Activated naive CD4-positive, alpha-beta T cell treated with anti-CD3 and anti-CD28 coated beads, Interleukin-2, amount 50 U/mL, for 72 hours (primary cell): ENCODE data around the gene FBXL16. TPM values are rescaled to one million over a fixed set of nuclear protein-coding genes. Genes with fewer than 3 reads are reported as not detected.

Experiments used
- ATAC-seq, 2 donors: fragments of 150-1000 bp; cut with Tn5 transposase; 2 replicates each; pipeline ENCODE4 v1.10.0; 2021; ENCODE audit warnings: mild to moderate bottlenecking in 2 of 2, moderate library complexity in 2 of 2
- DNase-seq, 2 donors: peaks; one replicate each; pipeline ENCODE4 v3.0.0; 2021 to 2022; ENCODE audit warnings: low spot score in 2 of 2
- H3K27ac Mint-ChIP-seq, 2 donors: one replicate each; pipeline ENCODE4 v1.8.0; 2022; ENCODE audit warnings: mild to moderate bottlenecking in 2 of 2, mixed read lengths in 2 of 2
- H3K36me3 Mint-ChIP-seq, 2 donors: one replicate each; pipeline ENCODE4 v1.8.0; 2022; ENCODE audit warnings: mixed read lengths in 2 of 2
- H3K9me3 Mint-ChIP-seq, 2 donors: one replicate each; pipeline ENCODE4 v1.8.0; 2022; ENCODE audit warnings: mixed read lengths in 2 of 2
- total RNA-seq, 2 donors: library from RNA; stranded (reverse); gene quantifications; one replicate each; pipeline ENCODE4 v1.2.3, GENCODE V29; 2022

The FBXL16 gene
- total RNA-seq, 2 donors from 2014 or later, result 2.8 to 16.4 TPM

DNA sequence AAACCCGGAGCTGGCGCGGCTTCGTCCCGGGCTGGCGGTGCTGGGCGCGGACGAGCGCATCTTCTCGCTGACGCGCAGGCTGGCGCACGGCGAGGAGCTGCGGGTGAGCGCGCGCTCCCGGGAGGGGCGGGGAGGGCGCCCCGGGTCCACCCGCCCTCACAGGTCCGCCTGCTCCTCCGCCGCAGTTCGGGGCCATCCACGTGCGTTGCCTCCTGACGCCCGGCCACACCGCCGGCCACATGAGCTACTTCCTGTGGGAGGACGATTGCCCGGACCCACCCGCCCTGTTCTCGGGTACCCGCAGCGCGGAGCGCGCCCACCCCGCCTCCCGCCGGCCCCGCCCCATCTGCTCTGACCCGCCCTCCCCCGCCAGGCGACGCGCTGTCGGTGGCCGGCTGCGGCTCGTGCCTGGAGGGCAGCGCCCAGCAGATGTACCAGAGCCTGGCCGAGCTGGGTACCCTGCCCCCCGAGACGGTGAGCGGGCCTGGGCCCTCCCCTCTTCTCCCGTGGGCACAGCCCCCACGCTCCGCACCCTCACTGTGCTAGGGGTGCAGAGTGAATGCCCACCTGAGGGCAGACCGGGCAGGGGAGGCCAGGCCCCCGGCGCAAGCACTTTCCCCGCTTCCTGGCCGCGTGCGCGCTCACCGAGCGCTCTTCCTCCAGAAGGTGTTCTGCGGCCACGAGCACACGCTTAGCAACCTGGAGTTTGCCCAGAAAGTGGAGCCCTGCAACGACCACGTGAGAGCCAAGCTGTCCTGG, 22.7 kb upstream of the FBXL16 start:
- no peaks in the 10 kb centered on the region for H3K9me3 Mint-ChIP-seq
- no peaks in the 10 kb centered on the region for H3K36me3 Mint-ChIP-seq
- DNase-seq, result peak; percentile 64 to 78
- no peak overlapping the region for H3K27ac Mint-ChIP-seq
- ATAC-seq, result peak; percentile 56 to 69

DNA sequence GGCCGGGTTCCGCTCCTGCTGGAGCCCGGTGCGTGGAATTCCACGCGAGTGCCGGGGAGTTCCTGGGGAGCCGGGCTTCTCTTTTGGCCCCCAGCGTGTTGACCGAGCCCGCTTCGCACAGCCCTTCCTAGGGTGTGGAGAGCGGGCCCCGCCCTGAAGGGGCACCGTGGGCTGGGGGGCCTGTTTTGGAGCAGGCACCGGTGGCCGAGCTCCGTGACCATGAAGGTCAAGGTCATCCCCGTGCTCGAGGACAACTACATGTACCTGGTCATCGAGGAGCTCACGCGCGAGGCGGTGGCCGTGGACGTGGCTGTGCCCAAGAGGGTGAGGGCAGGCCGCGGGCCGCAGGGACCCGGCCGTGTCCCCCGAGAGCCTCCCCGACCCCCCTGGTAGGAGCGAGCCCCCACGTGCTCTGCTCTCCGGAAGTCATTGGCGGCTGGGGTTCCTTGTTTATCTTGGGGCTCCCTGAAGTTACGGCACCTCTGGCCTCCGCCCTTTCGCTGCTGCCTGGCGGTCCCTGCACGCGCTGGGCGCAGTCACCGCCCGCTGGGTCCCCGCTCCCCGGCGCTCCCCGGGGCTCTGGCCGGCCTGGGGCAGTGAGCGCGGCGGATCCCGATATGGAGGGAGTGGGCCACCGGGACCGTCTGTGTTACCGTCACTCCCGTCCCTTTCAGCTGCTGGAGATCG, 21.8 kb upstream of the FBXL16 start:
- ATAC-seq (peak; percentile 22 to 24), DNase-seq (no peak)
- Mint-ChIP-seq H3K9me3 (no peaks in the 10 kb centered on the region), H3K36me3 (no peaks in the 10 kb centered on the region), H3K27ac (no peak overlapping the region)

DNA sequence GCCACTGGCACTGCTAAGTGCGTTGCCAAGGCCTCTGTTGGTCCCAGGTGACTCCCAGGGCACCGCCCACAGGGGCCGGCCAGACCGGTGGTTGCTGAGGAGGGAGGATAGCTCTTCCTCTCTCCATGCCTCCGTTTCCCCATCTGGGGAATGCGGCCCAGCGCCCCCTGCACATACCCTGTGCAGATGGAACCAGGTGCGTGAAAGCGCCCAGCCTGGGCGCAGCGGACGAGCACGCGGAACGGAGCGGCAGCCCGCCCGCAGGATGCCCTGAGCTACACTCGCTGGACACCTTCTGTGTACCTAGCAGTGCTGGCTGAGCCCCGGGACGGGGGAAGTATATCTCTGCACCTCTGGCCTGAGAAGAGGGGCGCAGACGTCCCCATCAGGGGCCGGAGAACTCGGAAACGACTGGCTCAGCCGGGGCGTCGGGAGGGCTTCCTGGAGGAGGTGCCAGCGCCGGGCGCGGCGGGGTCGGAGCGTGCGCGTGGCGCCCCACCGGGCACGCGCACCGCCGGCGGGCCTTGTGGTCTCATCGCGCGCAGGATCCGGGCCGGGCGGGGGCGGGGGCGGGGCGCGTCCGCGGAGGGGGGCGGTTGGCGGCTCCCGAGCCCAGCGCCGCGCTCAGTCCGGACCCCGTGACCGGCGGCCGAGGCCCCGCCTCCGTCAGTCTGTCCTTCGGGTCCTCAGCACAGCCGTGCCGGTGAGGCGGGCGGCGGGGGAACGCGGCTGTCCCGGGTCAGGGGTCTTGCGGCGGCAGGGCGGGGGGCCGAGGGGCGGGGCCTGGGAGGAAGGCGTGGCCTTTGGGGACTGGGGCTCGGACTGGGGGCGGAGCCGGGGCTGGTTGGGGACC, 21.1 kb upstream of the FBXL16 start, which contains the start of the genes CCDC78 and HAGHL:
Gene CCDC78, minus strand, starts transcription at position 6 of the 853 bp plus-strand sequence. CDS start 76 bp downstream, outside the sequence.
Gene HAGHL, plus strand, starts transcription at position 669 of the 853 bp plus-strand sequence. CDS start 404 bp downstream, outside the sequence.
- peak; percentile 30 to 45 for ATAC-seq
- Mint-ChIP-seq H3K36me3 (no peaks in the 10 kb centered on the region), H3K27ac (peak within 1 kb of the TSS in 1 of 2 donors; percentile 49), H3K9me3 (no peaks in the 10 kb centered on the region)
- no peak for DNase-seq

DNA sequence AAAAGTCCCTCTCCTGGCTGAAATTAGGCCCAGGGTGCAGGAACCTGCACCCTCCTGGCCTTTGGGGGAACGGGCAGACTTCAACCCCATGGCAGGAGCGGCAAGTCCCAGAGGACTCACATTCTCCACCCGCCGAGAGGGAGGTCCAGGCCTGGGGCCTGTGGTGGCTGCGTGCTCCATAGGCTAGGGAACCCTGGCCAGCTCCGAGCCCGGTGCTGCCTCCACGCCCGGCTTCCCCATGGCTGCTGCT, 20.5 kb upstream of the FBXL16 start:
- no peaks in the 10 kb centered on the region for H3K36me3 Mint-ChIP-seq
- ATAC-seq (no peak), DNase-seq (no peak)
- no peaks in the 10 kb centered on the region for H3K9me3 Mint-ChIP-seq
- peak overlapping the region in 1 of 2 donors; percentile 49 for H3K27ac Mint-ChIP-seq

DNA sequence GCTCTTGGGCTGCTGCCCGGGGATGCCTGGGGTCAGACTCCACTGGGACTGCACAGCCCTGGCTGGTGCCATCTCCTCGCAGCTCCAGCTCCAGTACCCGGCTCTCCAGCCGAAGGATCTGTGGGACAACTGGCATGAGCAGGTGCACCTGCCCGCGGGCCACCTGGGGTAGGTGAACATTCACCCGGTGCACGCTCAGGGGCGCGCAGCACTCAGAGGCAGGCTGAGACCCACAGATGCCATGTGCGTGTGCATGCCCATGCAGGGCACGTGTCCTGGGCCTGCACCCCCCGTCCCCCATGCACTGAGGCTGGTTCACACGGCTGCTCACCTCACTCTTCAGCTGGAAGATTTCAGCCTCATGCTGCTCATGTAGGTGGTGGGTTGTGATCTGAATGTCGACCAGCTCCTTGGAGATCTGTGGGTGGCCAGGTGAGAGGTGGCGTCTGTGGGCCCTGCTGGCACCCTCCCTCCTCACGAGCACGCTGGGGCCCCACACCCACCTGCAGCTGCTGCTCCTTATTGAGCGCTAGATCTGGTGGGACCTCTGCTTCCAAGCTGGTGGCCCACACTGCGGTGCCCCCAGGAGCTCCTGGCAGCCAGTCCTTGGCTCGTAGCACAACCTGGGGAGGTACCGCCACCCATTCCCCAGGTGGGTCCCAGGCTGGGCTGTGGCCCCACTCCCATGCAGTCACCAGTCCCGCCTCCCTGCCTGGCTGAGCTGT, 20.0 kb upstream of the FBXL16 start:
- no peak overlapping the region for H3K27ac Mint-ChIP-seq
- ATAC-seq (no peak), DNase-seq (no peak)
- no peaks in the 10 kb centered on the region for H3K9me3 Mint-ChIP-seq
- H3K36me3 Mint-ChIP-seq, result no peaks in the 10 kb centered on the region

DNA sequence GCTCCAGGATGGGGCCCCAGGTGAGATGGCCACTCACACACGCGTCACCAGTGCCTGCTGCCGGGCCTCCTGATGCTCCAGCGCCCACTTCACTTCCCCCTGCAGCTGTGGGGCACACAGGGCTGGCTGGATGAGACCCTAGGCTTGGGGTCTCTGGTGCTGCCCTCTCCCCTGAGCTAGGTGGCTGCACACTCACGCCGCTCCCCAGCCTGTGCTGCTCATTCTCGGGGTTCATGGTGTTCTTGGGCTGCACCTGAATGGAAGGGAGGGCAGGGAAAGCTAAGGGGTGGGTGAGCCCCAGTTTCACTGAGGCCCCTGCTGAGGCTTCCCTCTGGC, 19.4 kb upstream of the FBXL16 start:
- no peak for DNase-seq
- Mint-ChIP-seq H3K27ac (no peak overlapping the region), H3K36me3 (no peaks in the 10 kb centered on the region), H3K9me3 (no peaks in the 10 kb centered on the region)
- no peak for ATAC-seq

DNA sequence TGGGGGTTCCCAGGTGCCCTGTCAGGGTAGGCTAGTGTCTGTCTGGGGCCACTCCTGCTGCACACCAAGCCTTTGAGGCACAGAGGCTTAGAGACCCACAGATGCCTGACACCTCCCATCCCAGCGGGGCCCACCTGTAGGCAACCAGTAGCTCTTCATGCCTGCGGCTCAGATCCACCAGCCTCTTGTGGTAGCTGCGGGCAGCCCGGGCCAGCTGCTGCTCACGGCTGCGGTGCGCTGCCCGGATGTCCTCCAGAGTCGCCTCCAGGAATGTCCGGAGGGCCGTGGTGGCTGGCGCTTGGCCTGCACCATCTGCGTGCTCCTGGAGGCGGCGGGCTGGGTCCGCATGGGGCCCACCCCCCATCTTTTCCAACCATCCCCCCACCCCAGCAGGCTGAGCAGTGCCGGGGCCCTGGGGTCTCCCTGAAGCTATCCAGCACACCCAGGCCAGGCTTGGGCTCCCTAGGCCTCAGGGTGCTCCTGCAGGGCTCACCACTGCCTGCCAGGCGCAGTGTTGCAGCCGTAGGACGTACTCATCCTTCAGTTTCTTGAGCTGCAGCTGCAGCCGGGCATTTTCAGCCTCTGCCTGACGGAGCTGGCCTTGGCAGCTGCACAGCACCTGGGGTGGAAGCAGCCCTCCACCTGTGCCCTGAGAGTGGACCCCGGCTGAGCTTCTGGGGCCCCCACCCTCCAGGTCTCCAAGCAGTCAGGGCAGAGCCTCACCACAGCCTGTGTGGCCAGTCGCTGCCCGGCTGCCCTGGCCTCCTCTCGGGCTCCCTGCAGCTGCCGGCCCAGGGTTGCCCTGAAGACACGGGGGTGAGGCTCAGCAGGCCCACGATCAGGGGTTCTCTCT, 18.8 kb upstream of the FBXL16 start:
- no peaks in the 10 kb centered on the region for H3K9me3 Mint-ChIP-seq
- no peak overlapping the region for H3K27ac Mint-ChIP-seq
- no peak for DNase-seq
- H3K36me3 Mint-ChIP-seq, result no peaks in the 10 kb centered on the region
- ATAC-seq, result no peak

DNA sequence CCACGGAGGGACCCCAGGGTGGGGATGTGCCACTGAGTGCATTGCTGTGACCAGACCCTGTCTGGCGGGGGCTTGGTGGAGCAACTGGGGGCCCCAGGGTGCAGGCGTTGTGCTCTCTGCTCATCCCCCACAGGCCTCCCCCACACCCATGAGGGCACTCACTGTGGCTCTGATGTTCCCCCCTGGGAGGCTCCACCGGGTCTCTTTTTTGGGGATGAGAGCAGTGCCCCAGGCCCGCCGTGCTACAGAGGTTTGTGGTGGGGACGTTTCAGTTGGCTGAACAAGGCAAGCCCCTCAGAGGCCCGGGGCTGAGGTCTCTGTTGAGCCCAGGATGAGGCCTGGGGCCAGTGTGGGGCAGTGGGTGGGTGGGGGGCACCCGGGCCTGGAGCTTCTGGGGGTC, 18.1 kb upstream of the FBXL16 start:
- H3K27ac Mint-ChIP-seq, result no peak overlapping the region
- DNase-seq, result no peak
- ATAC-seq, result no peak
- H3K36me3 Mint-ChIP-seq, result no peaks in the 10 kb centered on the region
- H3K9me3 Mint-ChIP-seq, result no peaks in the 10 kb centered on the region

DNA sequence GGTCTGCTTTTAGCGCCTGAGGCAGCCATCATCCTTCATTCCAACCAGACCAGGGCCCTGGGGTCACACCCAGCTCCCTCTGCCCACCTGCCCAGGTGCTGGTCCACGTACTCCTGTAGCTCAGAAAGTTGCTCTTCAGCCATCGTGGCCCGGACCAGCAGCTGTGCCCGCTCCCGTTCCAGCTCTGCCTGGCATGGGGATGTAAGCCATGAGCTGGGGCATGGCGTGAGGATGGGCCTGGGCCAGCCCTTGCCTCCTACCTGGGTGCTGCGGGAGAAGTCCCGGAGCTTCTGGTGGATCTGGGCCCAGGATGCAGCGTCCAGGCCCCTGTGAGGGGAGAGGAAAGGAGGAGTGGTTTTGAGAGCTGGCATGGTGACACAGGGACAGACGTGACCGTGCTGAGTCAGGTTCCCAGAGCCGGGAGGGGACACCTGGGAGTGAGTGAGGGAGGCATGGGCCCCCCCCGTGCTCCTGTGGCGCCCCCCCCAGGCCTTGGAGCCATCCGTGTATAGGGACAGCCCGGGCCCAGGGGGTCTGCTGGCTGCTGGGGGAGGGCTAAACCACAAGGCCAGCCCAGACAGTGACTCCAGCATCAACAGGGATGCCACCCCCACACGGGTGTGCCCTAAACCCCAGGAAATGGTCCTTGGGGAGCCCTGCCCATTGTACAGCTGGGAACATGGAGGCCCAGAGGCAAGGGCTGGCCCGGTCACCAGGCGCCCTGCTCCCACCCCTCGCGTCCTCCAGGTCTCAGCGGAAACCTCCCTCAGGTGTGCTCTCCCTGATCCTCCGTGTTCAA, 17.4 kb upstream of the FBXL16 start:
- Mint-ChIP-seq H3K36me3 (no peaks in the 10 kb centered on the region), H3K27ac (no peak overlapping the region)
- no peak for ATAC-seq

DNA sequence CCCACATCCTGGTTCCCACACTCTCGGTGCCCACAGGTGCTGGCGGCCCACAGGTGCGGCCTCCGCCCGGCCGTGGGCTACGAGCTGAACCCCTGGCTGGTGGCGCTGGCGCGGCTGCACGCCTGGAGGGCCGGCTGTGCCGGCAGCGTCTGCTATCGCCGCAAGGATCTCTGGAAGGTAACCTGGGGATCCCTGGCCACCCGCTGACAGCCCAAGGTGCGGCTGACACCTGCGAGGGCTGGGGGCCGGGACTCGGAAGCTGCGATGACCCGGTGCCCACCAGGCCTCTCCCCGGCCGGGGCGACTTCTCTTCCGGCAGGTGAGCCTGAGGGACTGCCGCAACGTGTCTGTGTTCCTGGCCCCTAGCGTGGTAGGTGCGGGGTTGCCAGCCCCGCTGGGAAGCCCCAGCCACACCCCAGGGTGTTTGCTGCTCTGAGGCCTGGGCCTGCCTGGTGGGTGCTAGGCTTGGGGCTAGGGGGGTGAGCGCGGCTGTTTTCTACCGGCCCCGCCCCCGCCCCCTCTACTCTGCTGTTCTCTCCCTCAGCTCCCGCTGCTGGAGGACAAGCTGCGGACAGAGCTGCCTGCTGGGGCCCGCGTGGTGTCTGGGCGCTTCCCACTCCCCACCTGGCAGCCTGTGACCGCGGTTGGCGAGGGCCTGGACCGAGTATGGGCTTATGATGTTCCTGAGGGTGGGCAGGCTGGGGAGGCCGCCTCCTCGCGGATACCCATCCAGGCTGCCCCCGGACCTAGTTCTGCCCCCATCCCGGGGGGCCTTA, 16.4 kb upstream of the FBXL16 start:
- ATAC-seq (peak in 1 of 2 donors; percentile 1), DNase-seq (no peak)
- Mint-ChIP-seq H3K36me3 (no peaks in the 10 kb centered on the region), H3K27ac (no peak overlapping the region), H3K9me3 (no peaks in the 10 kb centered on the region)

More for the DNA sequence above, 17.4 kb upstream of the FBXL16 start:
- no peak for DNase-seq
- no peaks in the 10 kb centered on the region for H3K9me3 Mint-ChIP-seq

DNA sequence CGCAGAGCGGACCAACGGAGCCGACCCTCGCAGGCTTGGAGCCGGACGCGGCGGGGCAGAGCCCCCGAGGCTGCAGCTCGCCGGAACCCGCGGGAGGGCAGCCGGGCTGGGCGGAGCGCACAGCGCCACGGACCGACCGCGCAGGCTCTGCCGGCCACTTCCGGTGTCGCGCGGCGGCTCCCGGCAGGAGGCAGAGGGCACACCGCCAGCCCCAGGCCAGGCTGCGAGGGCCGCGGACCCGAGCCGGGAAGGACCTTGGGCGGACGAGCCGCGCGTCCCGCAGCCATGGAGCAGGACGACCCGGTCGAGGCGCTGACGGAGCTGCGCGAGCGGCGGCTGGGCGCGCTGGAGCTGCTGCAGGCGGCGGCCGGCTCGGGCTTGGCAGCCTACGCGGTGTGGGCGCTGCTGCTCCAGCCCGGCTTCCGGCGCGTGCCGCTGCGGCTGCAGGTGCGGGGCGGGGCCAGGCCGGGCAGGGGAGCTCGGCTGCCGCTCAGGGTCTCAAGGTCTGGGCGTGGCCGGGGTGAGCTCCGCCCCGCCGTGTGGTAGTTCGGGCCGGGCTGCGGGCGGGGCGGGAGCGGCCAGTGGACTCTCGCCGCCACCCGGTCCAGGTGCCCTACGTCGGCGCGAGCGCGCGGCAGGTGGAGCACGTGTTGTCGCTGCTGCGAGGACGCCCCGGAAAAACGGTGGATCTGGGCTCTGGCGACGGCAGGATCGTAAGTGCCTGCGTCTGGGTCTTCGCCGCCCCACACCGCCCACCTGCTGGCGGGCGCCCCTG, 15.6 kb upstream of the FBXL16 start, which contains the start of gene ANTKMT:
Gene ANTKMT, plus strand, starts transcription at position 157 of the 775 bp plus-strand sequence. Its CDS starts 129 bp downstream, at position 286.
- DNase-seq, result peak; percentile 79 to 88
- peak; percentile 75 to 80 for ATAC-seq
- H3K36me3 Mint-ChIP-seq, result no peaks in the 10 kb centered on the region

DNA sequence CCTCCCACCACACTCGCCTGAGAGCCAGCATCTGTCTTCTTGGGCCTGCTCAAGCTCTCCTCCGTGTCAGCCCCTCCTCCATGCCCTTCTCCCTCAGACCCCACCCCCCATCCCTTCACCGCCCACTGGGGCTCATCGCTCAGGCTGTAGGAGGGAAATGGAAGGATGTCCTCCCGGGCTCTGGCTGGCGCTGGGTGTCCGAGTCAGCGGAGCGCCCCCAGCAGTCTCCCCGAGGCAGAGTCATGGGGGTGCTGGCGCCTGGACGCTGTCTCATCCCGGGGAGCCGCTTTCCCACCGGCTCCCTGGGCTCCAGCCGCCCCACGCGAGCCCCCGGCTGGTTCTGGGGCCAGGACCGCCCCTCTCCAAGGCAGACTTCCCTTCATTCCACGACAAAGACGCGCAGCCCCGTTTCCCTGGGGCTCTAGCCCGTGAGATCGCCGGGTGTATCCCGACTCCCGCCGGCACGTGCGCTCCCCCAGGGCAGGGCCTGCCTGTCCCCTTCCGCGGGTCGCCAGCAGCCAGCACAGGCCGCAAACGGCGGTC, 14.9 kb upstream of the FBXL16 start:
- peak in 1 of 2 donors; percentile 54 for DNase-seq
- Mint-ChIP-seq H3K27ac (peak overlapping the region; percentile 75 to 78), H3K36me3 (no peaks in the 10 kb centered on the region), H3K9me3 (no peaks in the 10 kb centered on the region)
- ATAC-seq, result peak; percentile 54 to 62

More for the DNA sequence above, 15.6 kb upstream of the FBXL16 start, which contains the start of gene ANTKMT:
- Mint-ChIP-seq H3K27ac (peak within 1 kb of the TSS; percentile 75 to 78), H3K9me3 (no peaks in the 10 kb centered on the region)

DNA sequence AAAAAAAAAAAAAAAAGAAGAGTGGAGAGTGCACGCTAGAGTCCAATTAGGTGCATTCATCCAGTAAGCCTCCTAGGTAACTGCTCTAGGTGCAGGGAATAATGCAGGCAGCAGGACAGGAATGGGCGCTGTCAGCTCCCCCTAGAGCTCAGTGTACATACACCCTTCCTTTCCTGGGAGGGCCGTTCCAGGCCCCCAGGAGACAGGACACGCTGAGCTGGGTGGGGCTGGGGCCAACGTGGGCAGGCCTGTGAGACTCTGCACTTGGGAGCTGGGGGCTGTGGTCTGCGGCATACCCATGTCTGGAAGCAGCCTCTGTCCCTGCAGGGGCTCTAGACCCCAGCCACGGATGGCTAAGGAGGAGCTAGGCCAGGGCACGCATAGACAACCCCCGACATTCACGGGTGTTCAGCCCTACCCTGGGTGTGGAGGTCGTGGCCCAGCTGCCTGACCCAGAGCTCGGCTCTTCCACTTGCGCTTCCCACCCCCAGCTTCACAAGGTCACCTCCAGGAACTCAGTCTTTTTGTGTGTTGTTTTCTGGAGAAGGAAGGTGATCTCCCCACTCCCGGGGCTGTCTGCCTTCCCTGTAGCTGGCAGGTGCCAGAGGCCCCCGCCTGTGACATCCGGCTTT, 14.3 kb upstream of the FBXL16 start:
- Mint-ChIP-seq H3K27ac (peak overlapping the region; percentile 75 to 78), H3K36me3 (no peaks in the 10 kb centered on the region), H3K9me3 (no peaks in the 10 kb centered on the region)
- peak; percentile 7 to 10 for ATAC-seq
- DNase-seq, result no peak
